WTC11 (cell line): ENCODE results near the gene ASIC5. TPM values are rescaled to one million over a fixed set of nuclear protein-coding genes. Genes with fewer than 3 reads are reported as not detected.

Experiments used
- ATAC-seq: fragments of 200-7000 bp; cut with Tn5 transposase; 2 replicates; pipeline ENCODE4 v1.10.0; 2021; ENCODE audit warnings: mild to moderate bottlenecking, moderate library complexity
- CTCF ChIA-PET: fragments of 300-600 bp; sonication (Branson Sonifier 250); formaldehyde crosslinking; loops from one replicate; lab custom pipeline; 2021; ENCODE audit warnings: antibody characterized with exemption; lab: Charles Lee
- POLR2A ChIA-PET: fragments of 350-600 bp; sonication (Branson Sonifier 250); formaldehyde crosslinking; loops from one replicate; lab custom pipeline; 2021; ENCODE audit warnings: antibody characterized with exemption; lab: Charles Lee
- DNase-seq: peaks from one replicate; pipeline ENCODE4 v3.0.0; 2021; ENCODE audit warnings: low spot score
- H3K27ac Mint-ChIP-seq: 2 replicates; pipeline ENCODE4 v1.8.0; 2021; ENCODE audit warnings: mixed read lengths
- H3K27me3 Mint-ChIP-seq: 2 replicates; pipeline ENCODE4 v1.8.0; 2021; ENCODE audit warnings: low read depth, mild to moderate bottlenecking, moderate library complexity, mixed read lengths
- H3K36me3 Mint-ChIP-seq: 2 replicates; pipeline ENCODE4 v1.8.0; 2021; ENCODE audit warnings: mixed read lengths
- H3K4me1 Mint-ChIP-seq: 2 replicates; pipeline ENCODE4 v1.8.0; 2022; ENCODE audit warnings: mixed read lengths
- H3K4me3 Mint-ChIP-seq: 2 replicates; pipeline ENCODE4 v1.8.0; 2021; ENCODE audit warnings: mild to moderate bottlenecking, moderate library complexity, mixed read lengths
- H3K9me3 Mint-ChIP-seq: 2 replicates; pipeline ENCODE4 v1.8.0; 2021; ENCODE audit warnings: mixed read lengths
- CREB1 ChIP-seq: sonication (generic); formaldehyde crosslinking; IDR thresholded peaks from 2 replicates; pipeline ENCODE4 v1.8.0; 2023; ENCODE audit warnings: mild to moderate bottlenecking, missing genetic modification reagents
- HMGA2 ChIP-seq: fragments of 250-450 bp; sonication (Bioruptor Pico); IDR thresholded peaks from 2 replicates; pipeline ENCODE4 v1.4.0; 2021; ENCODE audit warnings: mild to moderate bottlenecking, moderate library complexity
- OVOL2 ChIP-seq: fragments of 250-450 bp; sonication (Bioruptor Pico); IDR thresholded peaks from 2 replicates; pipeline ENCODE4 v1.9.0; 2021; ENCODE audit warnings: mild to moderate bottlenecking, borderline replicate concordance
- ZBTB21 ChIP-seq: sonication (generic); formaldehyde crosslinking; IDR thresholded peaks from 2 replicates; pipeline ENCODE4 v1.8.1; 2023; ENCODE audit warnings: mild to moderate bottlenecking, missing genetic modification reagents, borderline replicate concordance
- total RNA-seq: library from RNA; stranded (reverse); gene quantifications from 3 replicates; pipeline ENCODE4 v1.2.3, GENCODE V29; 2021
- TF ChIP-seq, protein P1 (sequence below): fragments of 250-450 bp; sonication (Bioruptor Pico); IDR thresholded peaks from 2 replicates; pipeline ENCODE4 v1.9.0; 2021; ENCODE audit warnings: moderate library complexity, mild to moderate bottlenecking, inconsistent platforms, borderline replicate concordance
- TF ChIP-seq, protein P2 (sequence below): fragments of 250-450 bp; sonication (Bioruptor Pico); IDR thresholded peaks from 2 replicates; pipeline ENCODE4 v1.9.0; 2021; ENCODE audit warnings: mild to moderate bottlenecking, borderline replicate concordance
- TF ChIP-seq, protein P3 (sequence below): sonication (generic); formaldehyde crosslinking; IDR thresholded peaks from 2 replicates; pipeline ENCODE4 v1.8.1; 2023; ENCODE audit warnings: mild to moderate bottlenecking, missing genetic modification reagents, moderate library complexity

Gene ASIC5
- total RNA-seq, 1 experiment from 2014 or later: not detected

DNA sequence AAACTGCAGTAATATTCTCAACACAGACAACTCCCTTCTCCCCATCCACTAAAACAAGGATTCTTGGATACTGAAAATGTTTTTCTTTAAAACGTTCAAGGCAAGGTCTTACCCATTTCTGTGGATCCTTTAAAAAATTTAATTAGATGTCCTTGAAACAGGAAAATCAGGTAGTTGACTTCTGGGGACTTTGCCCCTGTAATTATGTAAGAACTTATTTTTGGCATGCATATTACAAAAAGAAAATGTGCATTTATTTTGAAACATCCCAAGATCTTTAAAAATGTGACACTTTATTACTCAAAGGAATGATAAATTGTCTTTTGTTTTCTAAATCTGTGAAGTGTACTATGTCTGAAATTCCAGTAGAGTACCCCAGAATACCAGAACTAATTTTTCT is 81.4 kb downstream of the ASIC5 start (continued):
- TF ChIP-seq CREB1 (CRISPR knock-in tag) (no peak), ZBTB21 (no peak), OVOL2 (CRISPR knock-in tag) (no peak)
- TF ChIP-seq, protein P1, sequence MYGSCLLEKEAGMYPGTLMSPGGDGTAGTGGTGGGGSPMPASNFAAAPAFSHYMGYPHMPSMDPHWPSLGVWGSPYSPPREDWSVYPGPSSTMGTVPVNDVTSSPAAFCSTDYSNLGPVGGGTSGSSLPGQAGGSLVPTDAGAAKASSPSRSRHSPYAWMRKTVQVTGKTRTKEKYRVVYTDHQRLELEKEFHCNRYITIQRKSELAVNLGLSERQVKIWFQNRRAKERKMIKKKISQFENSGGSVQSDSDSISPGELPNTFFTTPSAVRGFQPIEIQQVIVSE (CRISPR knock-in tag): no peak

DNA sequence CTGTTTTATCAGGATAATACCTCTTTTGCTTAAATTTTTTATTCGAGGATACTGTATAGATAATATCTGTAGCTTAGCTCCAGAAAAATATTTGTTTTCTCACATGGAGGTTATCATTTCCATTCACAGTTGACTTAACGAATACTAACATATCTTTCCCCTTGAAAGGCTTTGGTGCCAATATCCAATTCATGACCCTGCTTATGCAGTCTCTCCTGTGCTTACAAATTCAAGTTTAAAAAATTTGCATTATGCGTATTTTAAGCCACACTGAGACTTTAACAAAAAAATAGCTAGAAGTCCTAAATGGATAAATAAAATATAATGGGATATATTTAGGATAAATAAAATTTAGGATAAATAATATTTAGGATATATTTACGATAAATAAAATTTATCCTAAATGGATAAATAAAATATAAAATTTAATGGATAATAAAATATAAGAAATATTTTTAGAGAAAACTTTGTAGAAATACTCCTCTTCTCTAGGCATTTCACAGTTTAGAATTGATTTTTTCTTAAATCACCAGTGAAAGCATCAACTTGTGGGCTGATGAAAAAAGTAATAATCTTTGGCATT is 84.7 kb downstream of the ASIC5 start:
- no peak overlapping the region for H3K27ac Mint-ChIP-seq
- CTCF ChIA-PET: no interaction called here
- H3K4me1 Mint-ChIP-seq: peaks cover 39% of the 10 kb centered on the region
- POLR2A ChIA-PET: no interaction called here
- ATAC-seq: no peak
- no peak overlapping the region for H3K4me3 Mint-ChIP-seq
- no peaks in the 10 kb centered on the region for H3K27me3 Mint-ChIP-seq
- no peaks in the 10 kb centered on the region for H3K36me3 Mint-ChIP-seq
- H3K9me3 Mint-ChIP-seq: no peaks in the 10 kb centered on the region
- DNase-seq: no peak
- TF ChIP-seq HMGA2 (CRISPR knock-in tag): peak; percentile 91
- TF ChIP-seq, protein P2, sequence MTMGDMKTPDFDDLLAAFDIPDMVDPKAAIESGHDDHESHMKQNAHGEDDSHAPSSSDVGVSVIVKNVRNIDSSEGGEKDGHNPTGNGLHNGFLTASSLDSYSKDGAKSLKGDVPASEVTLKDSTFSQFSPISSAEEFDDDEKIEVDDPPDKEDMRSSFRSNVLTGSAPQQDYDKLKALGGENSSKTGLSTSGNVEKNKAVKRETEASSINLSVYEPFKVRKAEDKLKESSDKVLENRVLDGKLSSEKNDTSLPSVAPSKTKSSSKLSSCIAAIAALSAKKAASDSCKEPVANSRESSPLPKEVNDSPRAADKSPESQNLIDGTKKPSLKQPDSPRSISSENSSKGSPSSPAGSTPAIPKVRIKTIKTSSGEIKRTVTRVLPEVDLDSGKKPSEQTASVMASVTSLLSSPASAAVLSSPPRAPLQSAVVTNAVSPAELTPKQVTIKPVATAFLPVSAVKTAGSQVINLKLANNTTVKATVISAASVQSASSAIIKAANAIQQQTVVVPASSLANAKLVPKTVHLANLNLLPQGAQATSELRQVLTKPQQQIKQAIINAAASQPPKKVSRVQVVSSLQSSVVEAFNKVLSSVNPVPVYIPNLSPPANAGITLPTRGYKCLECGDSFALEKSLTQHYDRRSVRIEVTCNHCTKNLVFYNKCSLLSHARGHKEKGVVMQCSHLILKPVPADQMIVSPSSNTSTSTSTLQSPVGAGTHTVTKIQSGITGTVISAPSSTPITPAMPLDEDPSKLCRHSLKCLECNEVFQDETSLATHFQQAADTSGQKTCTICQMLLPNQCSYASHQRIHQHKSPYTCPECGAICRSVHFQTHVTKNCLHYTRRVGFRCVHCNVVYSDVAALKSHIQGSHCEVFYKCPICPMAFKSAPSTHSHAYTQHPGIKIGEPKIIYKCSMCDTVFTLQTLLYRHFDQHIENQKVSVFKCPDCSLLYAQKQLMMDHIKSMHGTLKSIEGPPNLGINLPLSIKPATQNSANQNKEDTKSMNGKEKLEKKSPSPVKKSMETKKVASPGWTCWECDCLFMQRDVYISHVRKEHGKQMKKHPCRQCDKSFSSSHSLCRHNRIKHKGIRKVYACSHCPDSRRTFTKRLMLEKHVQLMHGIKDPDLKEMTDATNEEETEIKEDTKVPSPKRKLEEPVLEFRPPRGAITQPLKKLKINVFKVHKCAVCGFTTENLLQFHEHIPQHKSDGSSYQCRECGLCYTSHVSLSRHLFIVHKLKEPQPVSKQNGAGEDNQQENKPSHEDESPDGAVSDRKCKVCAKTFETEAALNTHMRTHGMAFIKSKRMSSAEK (CRISPR knock-in tag): no peak
- TF ChIP-seq, all 79 proteins: peak for 1

DNA sequence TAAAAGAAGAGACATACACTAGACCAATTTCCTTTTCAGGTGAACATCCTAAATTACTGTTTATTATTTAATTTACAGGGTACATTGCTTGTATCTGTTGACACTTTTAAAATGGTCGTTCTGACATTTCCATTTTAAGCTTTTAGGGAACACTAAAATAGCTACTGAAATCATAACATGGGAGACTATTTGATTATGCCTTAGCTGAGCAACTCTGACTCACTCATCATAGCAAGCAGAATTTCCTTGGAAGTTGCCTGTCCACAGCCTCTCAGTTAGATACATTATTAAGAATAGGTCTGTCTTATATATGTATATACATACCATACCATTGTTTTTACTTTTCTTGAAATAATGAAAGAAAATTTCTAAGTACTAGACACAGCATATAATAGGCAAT is 85.3 kb downstream of the ASIC5 start:
- ChIA-PET CTCF (no interaction called here), POLR2A (no interaction called here)
- peaks cover 39% of the 10 kb centered on the region for H3K4me1 Mint-ChIP-seq
- no peak overlapping the region for H3K27ac Mint-ChIP-seq
- H3K27me3 Mint-ChIP-seq: no peaks in the 10 kb centered on the region
- DNase-seq: no peak
- TF ChIP-seq, protein P3, sequence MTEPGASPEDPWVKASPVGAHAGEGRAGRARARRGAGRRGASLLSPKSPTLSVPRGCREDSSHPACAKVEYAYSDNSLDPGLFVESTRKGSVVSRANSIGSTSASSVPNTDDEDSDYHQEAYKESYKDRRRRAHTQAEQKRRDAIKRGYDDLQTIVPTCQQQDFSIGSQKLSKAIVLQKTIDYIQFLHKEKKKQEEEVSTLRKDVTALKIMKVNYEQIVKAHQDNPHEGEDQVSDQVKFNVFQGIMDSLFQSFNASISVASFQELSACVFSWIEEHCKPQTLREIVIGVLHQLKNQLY (CRISPR knock-in tag): no peak
- TF ChIP-seq, all 79 proteins: peak for 0
- Mint-ChIP-seq H3K4me3 (no peak overlapping the region), H3K36me3 (no peaks in the 10 kb centered on the region), H3K9me3 (no peaks in the 10 kb centered on the region)
- ATAC-seq: no peak

Other genes with a start within 250 kb of the ASIC5 start
- 0.11 to 0.20 TPM in 2 of 3 replicates, not detected in the other for gene GUCY1A1, start 199.4 kb downstream of the ASIC5 start, total RNA-seq
- 6.4 to 12.7 TPM (median 7.1 TPM) in 3 replicates for gene GUCY1B1, start 107.3 kb downstream of the ASIC5 start, total RNA-seq
- 0.13 to 0.78 TPM (median 0.18 TPM) in 3 replicates for gene TDO2, start 37.4 kb upstream of the ASIC5 start, total RNA-seq
- gene CTSO, start 87.6 kb upstream of the ASIC5 start, total RNA-seq: 1.1 to 1.3 TPM (median 1.2 TPM) in 3 replicates